ENCODE measurements around the gene HOGA1. TPM values are rescaled to one million over a fixed set of nuclear protein-coding genes. Genes with fewer than 3 reads are reported as not detected.
"Not testable (repeated sequence)": the region's sequence is repeated elsewhere in the genome, so short reads cannot be mapped to it uniquely, and the experiment has no call there.

HOGA1 gene
- total and polyA plus RNA-seq, 2 of the 13 experiments (the other 11 are each of a cell fraction or from before 2014, with no cell fraction given): 7.6 to 19.5 TPM

DNA sequence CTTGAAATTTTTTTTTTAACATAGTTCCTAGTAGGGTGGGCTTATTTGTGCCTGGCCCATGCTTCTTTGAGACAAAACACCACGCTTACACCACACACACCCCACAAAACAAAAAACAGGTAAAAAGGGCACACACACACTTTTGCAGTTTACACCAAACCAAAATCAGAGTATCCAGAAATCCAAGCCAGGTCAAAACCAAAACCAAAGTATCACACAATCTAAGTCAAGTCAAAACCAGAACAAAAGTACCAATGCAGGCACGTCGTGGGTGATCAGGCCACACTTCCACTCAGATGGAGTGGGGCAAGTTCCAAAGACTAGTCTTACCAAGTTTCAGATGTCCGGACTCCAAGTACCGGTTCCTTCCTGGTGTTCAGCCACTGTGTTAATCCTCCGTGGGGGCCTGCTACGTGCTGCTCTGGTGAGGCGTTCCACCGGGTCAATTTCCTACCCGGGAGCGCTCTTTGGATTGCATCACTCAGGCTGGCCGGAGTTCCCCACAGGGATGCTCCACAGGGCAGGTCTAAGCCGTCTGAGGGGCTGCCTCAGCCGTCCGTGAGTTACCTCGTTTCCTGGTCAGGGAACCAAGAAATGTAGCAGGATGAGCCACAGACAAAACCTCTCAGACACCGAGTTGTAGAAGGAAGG, 23.3 kb upstream of the HOGA1 start (continued):
- TF ChIP-seq, protein P1, sequence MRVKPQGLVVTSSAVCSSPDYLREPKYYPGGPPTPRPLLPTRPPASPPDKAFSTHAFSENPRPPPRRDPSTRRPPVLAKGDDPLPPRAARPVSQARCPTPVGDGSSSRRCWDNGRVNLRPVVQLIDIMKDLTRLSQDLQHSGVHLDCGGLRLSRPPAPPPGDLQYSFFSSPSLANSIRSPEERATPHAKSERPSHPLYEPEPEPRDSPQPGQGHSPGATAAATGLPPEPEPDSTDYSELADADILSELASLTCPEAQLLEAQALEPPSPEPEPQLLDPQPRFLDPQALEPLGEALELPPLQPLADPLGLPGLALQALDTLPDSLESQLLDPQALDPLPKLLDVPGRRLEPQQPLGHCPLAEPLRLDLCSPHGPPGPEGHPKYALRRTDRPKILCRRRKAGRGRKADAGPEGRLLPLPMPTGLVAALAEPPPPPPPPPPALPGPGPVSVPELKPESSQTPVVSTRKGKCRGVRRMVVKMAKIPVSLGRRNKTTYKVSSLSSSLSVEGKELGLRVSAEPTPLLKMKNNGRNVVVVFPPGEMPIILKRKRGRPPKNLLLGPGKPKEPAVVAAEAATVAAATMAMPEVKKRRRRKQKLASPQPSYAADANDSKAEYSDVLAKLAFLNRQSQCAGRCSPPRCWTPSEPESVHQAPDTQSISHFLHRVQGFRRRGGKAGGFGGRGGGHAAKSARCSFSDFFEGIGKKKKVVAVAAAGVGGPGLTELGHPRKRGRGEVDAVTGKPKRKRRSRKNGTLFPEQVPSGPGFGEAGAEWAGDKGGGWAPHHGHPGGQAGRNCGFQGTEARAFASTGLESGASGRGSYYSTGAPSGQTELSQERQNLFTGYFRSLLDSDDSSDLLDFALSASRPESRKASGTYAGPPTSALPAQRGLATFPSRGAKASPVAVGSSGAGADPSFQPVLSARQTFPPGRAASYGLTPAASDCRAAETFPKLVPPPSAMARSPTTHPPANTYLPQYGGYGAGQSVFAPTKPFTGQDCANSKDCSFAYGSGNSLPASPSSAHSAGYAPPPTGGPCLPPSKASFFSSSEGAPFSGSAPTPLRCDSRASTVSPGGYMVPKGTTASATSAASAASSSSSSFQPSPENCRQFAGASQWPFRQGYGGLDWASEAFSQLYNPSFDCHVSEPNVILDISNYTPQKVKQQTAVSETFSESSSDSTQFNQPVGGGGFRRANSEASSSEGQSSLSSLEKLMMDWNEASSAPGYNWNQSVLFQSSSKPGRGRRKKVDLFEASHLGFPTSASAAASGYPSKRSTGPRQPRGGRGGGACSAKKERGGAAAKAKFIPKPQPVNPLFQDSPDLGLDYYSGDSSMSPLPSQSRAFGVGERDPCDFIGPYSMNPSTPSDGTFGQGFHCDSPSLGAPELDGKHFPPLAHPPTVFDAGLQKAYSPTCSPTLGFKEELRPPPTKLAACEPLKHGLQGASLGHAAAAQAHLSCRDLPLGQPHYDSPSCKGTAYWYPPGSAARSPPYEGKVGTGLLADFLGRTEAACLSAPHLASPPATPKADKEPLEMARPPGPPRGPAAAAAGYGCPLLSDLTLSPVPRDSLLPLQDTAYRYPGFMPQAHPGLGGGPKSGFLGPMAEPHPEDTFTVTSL (CRISPR knock-in tag; IDR thresholded peaks at IDR 0.05; ENCODE audit: borderline replicate concordance): 0 out of 2 replicates have a peak, but pooled peaks have one; percentile 26
- TF ChIP-seq, protein P2, sequence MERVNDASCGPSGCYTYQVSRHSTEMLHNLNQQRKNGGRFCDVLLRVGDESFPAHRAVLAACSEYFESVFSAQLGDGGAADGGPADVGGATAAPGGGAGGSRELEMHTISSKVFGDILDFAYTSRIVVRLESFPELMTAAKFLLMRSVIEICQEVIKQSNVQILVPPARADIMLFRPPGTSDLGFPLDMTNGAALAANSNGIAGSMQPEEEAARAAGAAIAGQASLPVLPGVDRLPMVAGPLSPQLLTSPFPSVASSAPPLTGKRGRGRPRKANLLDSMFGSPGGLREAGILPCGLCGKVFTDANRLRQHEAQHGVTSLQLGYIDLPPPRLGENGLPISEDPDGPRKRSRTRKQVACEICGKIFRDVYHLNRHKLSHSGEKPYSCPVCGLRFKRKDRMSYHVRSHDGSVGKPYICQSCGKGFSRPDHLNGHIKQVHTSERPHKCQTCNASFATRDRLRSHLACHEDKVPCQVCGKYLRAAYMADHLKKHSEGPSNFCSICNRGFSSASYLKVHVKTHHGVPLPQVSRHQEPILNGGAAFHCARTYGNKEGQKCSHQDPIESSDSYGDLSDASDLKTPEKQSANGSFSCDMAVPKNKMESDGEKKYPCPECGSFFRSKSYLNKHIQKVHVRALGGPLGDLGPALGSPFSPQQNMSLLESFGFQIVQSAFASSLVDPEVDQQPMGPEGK (CRISPR knock-in tag; IDR thresholded peaks at IDR 0.05): peak; percentile 49; the same call in 1 of the 2 replicates
- TF ChIP-seq HIVEP1 (CRISPR knock-in tag; IDR thresholded peaks at IDR 0.05): peak; percentile 78
- TF ChIP-seq, protein P3, sequence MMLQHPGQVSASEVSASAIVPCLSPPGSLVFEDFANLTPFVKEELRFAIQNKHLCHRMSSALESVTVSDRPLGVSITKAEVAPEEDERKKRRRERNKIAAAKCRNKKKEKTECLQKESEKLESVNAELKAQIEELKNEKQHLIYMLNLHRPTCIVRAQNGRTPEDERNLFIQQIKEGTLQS (CRISPR knock-in tag; IDR thresholded peaks at IDR 0.05): peak; percentile 81
- not testable (repeated sequence) for TF ChIP-seq NONO (IDR thresholded peaks at IDR 0.05)
- peak; percentile 47; the same call in 1 of the 2 replicates for TF ChIP-seq NONO (CRISPR knock-in tag; conservative IDR thresholded peaks at IDR 0.05)
- peak; percentile 53 for TF ChIP-seq HDAC1 (CRISPR knock-in tag; IDR thresholded peaks at IDR 0.05)
- TF ChIP-seq, protein P4, sequence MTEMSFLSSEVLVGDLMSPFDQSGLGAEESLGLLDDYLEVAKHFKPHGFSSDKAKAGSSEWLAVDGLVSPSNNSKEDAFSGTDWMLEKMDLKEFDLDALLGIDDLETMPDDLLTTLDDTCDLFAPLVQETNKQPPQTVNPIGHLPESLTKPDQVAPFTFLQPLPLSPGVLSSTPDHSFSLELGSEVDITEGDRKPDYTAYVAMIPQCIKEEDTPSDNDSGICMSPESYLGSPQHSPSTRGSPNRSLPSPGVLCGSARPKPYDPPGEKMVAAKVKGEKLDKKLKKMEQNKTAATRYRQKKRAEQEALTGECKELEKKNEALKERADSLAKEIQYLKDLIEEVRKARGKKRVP (CRISPR knock-in tag; IDR thresholded peaks at IDR 0.05): peak in 1 of 2 experiments; percentile 96; a peak in 2 of 4 replicates
- peak; percentile 91 for TF ChIP-seq CEBPG (CRISPR knock-in tag; IDR thresholded peaks at IDR 0.05)
- TF ChIP-seq ELF3 (CRISPR knock-in tag; IDR thresholded peaks at IDR 0.05): 0 out of 2 replicates have a peak, but pooled peaks have one; percentile 8
- peak; percentile 83 for TF ChIP-seq ZNF777 (CRISPR knock-in tag; IDR thresholded peaks at IDR 0.05)
- TF ChIP-seq BRD4 (CRISPR knock-in tag; IDR thresholded peaks at IDR 0.05): peak; percentile 45; the same call in 1 of the 2 replicates
- TF ChIP-seq ZNF350 (CRISPR knock-in tag; IDR thresholded peaks at IDR 0.05; ENCODE audit: borderline replicate concordance, low read depth): peak; percentile 20; the same call in 1 of the 2 replicates
- peak; percentile 53; the same call in 1 of the 2 replicates for TF ChIP-seq ZNF501 (CRISPR knock-in tag; IDR thresholded peaks at IDR 0.05)
- TF ChIP-seq KAT8 (CRISPR knock-in tag; IDR thresholded peaks at IDR 0.05): 0 out of 2 replicates have a peak, but pooled peaks have one; percentile 16
- TF ChIP-seq RFXAP (CRISPR knock-in tag; IDR thresholded peaks at IDR 0.05; ENCODE audit: borderline replicate concordance): peak; percentile 30; the same call in 1 of the 2 replicates

Measured in HepG2 (cell line).